PFSK-1 (cell line): Measurements from ENCODE around the gene AKAP13.

Experiments used
- FOXP2 ChIP-seq: optimal IDR thresholded peaks from 2 replicates; pipeline ENCODE3; 2011; ENCODE audit warnings: borderline replicate concordance, control low read depth, inconsistent platforms; ENCODE audit not compliant: insufficient read depth; ENCODE audit errors: extremely low read length, extremely low read depth
- POLR2AphosphoS5 ChIP-seq: IDR thresholded peaks from 2 replicates; pipeline ENCODE4 v1.6.1; 2012; ENCODE audit warnings: low read depth, mild to moderate bottlenecking, control low read depth, low read length, moderate library complexity
- SIN3A ChIP-seq: IDR thresholded peaks from 2 replicates; pipeline ENCODE4 v1.6.1; 2012; ENCODE audit warnings: mild to moderate bottlenecking, low read length, moderate library complexity, borderline replicate concordance; ENCODE audit not compliant: insufficient read depth
- TAF1 ChIP-seq: IDR thresholded peaks from 2 replicates; pipeline ENCODE4 v1.6.1; 2012; ENCODE audit warnings: low read length, control low read depth, borderline replicate concordance; ENCODE audit not compliant: insufficient read depth
- TF ChIP-seq, protein P1 (sequence below), 2 experiments: IDR thresholded peaks; 2 replicates each; pipeline versions ENCODE4 v1.6.1 to v1.8.0; 2011 to 2012; ENCODE audit warnings: low read depth in 2 of 2, low read length in 2 of 2, control low read depth in 1 of 2, inconsistent platforms in 1 of 2, mild to moderate bottlenecking in 1 of 2, moderate library complexity in 1 of 2; ENCODE audit not compliant: insufficient read depth in 1 of 2

AKAP13 gene

GRCh38 chr15:85527895-85528294 lies 147.5 kb downstream of the AKAP13 start:
- TF ChIP-seq SIN3A (no peak), POLR2AphosphoS5 (no peak), FOXP2 (no peak), TAF1 (no peak)

GRCh38 chr15:85530079-85530478 lies 149.7 kb downstream of the AKAP13 start:
- TF ChIP-seq FOXP2 = no peak
- no peak for TF ChIP-seq POLR2AphosphoS5
- TF ChIP-seq TAF1 = no peak
- TF ChIP-seq SIN3A = no peak
- TF ChIP-seq, protein P1, sequence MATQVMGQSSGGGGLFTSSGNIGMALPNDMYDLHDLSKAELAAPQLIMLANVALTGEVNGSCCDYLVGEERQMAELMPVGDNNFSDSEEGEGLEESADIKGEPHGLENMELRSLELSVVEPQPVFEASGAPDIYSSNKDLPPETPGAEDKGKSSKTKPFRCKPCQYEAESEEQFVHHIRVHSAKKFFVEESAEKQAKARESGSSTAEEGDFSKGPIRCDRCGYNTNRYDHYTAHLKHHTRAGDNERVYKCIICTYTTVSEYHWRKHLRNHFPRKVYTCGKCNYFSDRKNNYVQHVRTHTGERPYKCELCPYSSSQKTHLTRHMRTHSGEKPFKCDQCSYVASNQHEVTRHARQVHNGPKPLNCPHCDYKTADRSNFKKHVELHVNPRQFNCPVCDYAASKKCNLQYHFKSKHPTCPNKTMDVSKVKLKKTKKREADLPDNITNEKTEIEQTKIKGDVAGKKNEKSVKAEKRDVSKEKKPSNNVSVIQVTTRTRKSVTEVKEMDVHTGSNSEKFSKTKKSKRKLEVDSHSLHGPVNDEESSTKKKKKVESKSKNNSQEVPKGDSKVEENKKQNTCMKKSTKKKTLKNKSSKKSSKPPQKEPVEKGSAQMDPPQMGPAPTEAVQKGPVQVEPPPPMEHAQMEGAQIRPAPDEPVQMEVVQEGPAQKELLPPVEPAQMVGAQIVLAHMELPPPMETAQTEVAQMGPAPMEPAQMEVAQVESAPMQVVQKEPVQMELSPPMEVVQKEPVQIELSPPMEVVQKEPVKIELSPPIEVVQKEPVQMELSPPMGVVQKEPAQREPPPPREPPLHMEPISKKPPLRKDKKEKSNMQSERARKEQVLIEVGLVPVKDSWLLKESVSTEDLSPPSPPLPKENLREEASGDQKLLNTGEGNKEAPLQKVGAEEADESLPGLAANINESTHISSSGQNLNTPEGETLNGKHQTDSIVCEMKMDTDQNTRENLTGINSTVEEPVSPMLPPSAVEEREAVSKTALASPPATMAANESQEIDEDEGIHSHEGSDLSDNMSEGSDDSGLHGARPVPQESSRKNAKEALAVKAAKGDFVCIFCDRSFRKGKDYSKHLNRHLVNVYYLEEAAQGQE (IDR thresholded peaks at IDR 0.05; ENCODE audit: insufficient read depth in 1 of 2, low read depth in 2 of 2, low read length in 2 of 2) = no peak

GRCh38 chr15:85531083-85531482 lies 150.7 kb downstream of the AKAP13 start:
- TF ChIP-seq TAF1 (no peak), POLR2AphosphoS5 (no peak), FOXP2 (no peak), SIN3A (no peak)
- TF ChIP-seq, protein P1 (IDR thresholded peaks at IDR 0.05; ENCODE audit: insufficient read depth in 1 of 2, low read depth in 2 of 2, low read length in 2 of 2) = no peak

DNA sequence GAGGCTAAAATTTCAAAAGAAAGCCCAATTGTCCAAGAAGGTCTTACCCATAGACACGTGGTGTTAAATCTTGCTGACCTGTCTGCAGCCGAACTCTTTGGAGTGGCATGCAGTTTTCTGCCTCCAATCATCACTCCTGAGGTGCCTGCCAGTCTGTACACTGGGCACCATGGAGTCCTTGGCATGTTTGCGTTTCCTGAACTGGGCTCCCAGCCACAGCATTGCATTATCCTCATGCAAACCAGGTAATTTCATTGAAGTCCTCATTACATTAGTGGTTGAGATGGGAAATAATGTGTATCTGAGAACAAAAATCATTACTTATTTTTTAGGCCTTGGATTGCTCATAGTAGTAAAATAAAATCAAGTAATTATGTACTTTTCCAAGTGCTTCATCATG lies 152.3 kb downstream of the AKAP13 start:
- no peak for TF ChIP-seq POLR2AphosphoS5
- TF ChIP-seq TAF1 = no peak
- TF ChIP-seq, protein P1 (IDR thresholded peaks at IDR 0.05; ENCODE audit: insufficient read depth in 1 of 2, low read depth in 2 of 2, low read length in 2 of 2) = no peak
- no peak for TF ChIP-seq SIN3A

DNA sequence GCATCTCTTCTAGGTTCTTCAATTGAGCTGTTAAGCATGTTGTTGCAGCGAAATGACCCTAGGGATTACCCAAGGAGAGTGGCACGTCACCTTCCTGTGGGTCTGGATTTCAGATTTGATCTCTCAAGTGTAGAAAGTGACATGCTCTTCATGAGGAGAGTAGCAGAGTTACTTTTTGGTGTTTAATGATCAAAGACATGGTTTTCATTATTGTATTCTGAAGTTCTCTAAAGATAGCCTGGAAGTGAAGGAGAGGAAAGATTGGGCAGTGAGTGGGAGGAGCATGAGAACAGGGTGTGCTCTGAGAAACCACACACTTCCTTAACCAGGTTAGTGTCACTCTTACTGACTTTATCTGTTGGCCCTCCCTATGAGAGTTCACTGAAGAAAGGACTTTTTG lies 153.6 kb downstream of the AKAP13 start:
- TF ChIP-seq, protein P1 (IDR thresholded peaks at IDR 0.05; ENCODE audit: insufficient read depth in 1 of 2, low read depth in 2 of 2, low read length in 2 of 2) = no peak
- TF ChIP-seq TAF1 (no peak), FOXP2 (no peak), SIN3A (no peak), POLR2AphosphoS5 (no peak)
